Measurements from ENCODE around the gene TRIM67. TPM values are rescaled to one million over a fixed set of nuclear protein-coding genes. Genes with fewer than 3 reads are reported as not detected.
A peak's percentile ranks its signal among the peaks of the same experiment; 100 is the strongest.

TRIM67 gene
- total and polyA plus RNA-seq, 9 of the 15 experiments (the other 6 are each of a cell fraction or from before 2014, with no cell fraction given) = 0.04 to 0.60 (median 0.31) TPM

DNA sequence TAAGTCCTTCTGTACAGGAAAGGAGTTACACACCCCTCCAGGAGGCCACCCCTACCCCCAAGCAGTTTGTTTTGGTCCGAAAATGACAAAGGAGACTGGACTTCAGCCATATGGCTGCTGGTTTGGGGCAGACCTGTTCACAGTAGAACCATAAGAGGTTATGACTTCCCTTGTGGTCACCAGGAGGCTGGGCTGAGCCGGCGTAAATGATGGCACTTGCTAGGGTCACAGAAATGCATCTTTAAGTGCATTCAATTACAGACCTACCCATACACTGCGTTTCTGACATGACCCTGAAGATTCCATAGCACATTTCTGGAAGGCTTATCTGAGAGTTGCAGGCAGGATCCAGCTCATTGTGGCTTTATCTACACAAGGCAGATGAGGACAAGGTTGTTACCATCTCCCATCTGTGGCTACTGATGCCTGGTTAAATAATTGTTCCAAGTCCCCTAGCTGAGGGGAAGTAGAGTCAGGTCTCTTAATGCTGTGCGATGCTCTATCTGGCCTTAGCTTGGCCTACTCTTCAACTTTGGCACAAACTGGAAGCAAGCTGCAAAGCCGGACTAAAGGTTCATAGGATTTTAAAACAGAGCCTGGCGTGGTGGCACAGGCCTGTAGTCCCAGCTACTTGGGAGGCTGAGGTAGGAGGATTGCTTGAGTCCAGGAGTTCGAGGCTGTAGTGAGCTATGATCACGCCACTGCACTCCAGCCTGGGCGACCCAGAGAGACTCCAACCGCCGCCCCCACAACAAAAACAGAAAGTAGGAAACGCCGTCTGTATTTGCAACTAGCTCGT, 1.7 kb upstream of the TRIM67 start (continued):
- 0 out of 2 replicates have a peak, but pooled peaks have one; percentile 61 for TF ChIP-seq ZNF41 (CRISPR knock-in tag; conservative IDR thresholded peaks at IDR 0.05)
- TF ChIP-seq GTF2E2 (tag; IDR thresholded peaks at IDR 0.05) = peak; percentile 58; the same call in 1 of the 2 replicates
- TF ChIP-seq FOXJ2 (tag; IDR thresholded peaks at IDR 0.05) = peak; percentile 90
- TF ChIP-seq, protein P1, sequence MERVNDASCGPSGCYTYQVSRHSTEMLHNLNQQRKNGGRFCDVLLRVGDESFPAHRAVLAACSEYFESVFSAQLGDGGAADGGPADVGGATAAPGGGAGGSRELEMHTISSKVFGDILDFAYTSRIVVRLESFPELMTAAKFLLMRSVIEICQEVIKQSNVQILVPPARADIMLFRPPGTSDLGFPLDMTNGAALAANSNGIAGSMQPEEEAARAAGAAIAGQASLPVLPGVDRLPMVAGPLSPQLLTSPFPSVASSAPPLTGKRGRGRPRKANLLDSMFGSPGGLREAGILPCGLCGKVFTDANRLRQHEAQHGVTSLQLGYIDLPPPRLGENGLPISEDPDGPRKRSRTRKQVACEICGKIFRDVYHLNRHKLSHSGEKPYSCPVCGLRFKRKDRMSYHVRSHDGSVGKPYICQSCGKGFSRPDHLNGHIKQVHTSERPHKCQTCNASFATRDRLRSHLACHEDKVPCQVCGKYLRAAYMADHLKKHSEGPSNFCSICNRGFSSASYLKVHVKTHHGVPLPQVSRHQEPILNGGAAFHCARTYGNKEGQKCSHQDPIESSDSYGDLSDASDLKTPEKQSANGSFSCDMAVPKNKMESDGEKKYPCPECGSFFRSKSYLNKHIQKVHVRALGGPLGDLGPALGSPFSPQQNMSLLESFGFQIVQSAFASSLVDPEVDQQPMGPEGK (CRISPR knock-in tag; IDR thresholded peaks at IDR 0.05; ENCODE audit: borderline replicate concordance) = no peak
- TF ChIP-seq, protein P2, sequence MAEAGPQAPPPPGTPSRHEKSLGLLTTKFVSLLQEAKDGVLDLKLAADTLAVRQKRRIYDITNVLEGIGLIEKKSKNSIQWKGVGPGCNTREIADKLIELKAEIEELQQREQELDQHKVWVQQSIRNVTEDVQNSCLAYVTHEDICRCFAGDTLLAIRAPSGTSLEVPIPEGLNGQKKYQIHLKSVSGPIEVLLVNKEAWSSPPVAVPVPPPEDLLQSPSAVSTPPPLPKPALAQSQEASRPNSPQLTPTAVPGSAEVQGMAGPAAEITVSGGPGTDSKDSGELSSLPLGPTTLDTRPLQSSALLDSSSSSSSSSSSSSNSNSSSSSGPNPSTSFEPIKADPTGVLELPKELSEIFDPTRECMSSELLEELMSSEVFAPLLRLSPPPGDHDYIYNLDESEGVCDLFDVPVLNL (CRISPR knock-in tag; IDR thresholded peaks at IDR 0.05; ENCODE audit: low read depth) = no peak
- TF ChIP-seq ELF2 (CRISPR knock-in tag; IDR thresholded peaks at IDR 0.05) = no peak
- peak; percentile 81 for TF ChIP-seq ZBED1 (IDR thresholded peaks at IDR 0.05)
- TF ChIP-seq HDAC8 (tag; IDR thresholded peaks at IDR 0.05) = no peak
- no peak for TF ChIP-seq SREBF2 (CRISPR knock-in tag; IDR thresholded peaks at IDR 0.05)
- TF ChIP-seq, protein P3, sequence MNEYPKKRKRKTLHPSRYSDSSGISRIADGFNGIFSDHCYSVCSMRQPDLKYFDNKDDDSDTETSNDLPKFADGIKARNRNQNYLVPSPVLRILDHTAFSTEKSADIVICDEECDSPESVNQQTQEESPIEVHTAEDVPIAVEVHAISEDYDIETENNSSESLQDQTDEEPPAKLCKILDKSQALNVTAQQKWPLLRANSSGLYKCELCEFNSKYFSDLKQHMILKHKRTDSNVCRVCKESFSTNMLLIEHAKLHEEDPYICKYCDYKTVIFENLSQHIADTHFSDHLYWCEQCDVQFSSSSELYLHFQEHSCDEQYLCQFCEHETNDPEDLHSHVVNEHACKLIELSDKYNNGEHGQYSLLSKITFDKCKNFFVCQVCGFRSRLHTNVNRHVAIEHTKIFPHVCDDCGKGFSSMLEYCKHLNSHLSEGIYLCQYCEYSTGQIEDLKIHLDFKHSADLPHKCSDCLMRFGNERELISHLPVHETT (CRISPR knock-in tag; conservative IDR thresholded peaks at IDR 0.05 in 1 of 2, IDR thresholded peaks at IDR 0.05 in 1 of 2) = peak in 1 of 2 experiments; percentile 93; a peak in 2 of 4 replicates
- no peak for TF ChIP-seq PHTF2 (CRISPR knock-in tag; IDR thresholded peaks at IDR 0.05)
- TF ChIP-seq ZBTB7A (IDR thresholded peaks at IDR 0.05; ENCODE audit: borderline replicate concordance, control insufficient read depth, low read depth, low read length) = no peak
- TF ChIP-seq HCFC1 (IDR thresholded peaks at IDR 0.05; ENCODE audit: low read depth, low read length) = peak; percentile 43; the same call in 1 of the 2 replicates
- peak; percentile 92 for TF ChIP-seq LCOR (CRISPR knock-in tag; IDR thresholded peaks at IDR 0.05)
- peak; percentile 98 for TF ChIP-seq PHB2 (IDR thresholded peaks at IDR 0.05; ENCODE audit: low read depth)
- TF ChIP-seq ZNF668 (CRISPR knock-in tag; IDR thresholded peaks at IDR 0.05) = no peak
- TF ChIP-seq OTX1 (CRISPR knock-in tag; IDR thresholded peaks at IDR 0.05) = peak; percentile 75; the same call in 1 of the 2 replicates
- no peak for TF ChIP-seq HNRNPH1 (optimal IDR thresholded peaks at IDR 0.05; ENCODE audit: low read depth, low read length)
- TF ChIP-seq HIVEP1 (CRISPR knock-in tag; IDR thresholded peaks at IDR 0.05) = 0 out of 2 replicates have a peak, but pooled peaks have one; percentile 47
- peak; percentile 98 for TF ChIP-seq CC2D1A (IDR thresholded peaks at IDR 0.05)
- TF ChIP-seq MED1 (CRISPR knock-in tag; IDR thresholded peaks at IDR 0.05; ENCODE audit: borderline replicate concordance) = no peak
- TF ChIP-seq MAFK (IDR thresholded peaks at IDR 0.05; ENCODE audit: low read length) = no peak; the same call in 1 of the 2 replicates
- TF ChIP-seq, protein P4, sequence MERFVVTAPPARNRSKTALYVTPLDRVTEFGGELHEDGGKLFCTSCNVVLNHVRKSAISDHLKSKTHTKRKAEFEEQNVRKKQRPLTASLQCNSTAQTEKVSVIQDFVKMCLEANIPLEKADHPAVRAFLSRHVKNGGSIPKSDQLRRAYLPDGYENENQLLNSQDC (CRISPR knock-in tag; IDR thresholded peaks at IDR 0.05) = no peak
- TF ChIP-seq PTRF (tag; IDR thresholded peaks at IDR 0.05) = no peak

Measured in K562 (cell line).